Astrocyte (in vitro differentiated cells and primary cell): ENCODE measurements around the gene SMARCD3. TPM values are rescaled to one million over a fixed set of nuclear protein-coding genes. Genes with fewer than 3 reads are reported as not detected.

Source experiments
- DNase-seq: peaks from one replicate; pipeline ENCODE4 v3.0.0-alpha.2; 2010; ENCODE audit warnings: low read depth
- FAIRE-seq: peaks from 2 replicates; lab custom pipeline; 2011; peaks lifted over from hg19 to GRCh38; lab: Jason Lieb, UNC
- H2AFZ ChIP-seq: 2 replicates; pipeline ENCODE4 v1.6.0; 2012; ENCODE audit warnings: low read depth, low read length, inconsistent platforms
- H3K27ac ChIP-seq: 2 replicates; pipeline ENCODE4 v1.5.1; 2011; ENCODE audit warnings: low read depth, low read length, inconsistent platforms
- H3K27me3 ChIP-seq: 2 replicates; pipeline ENCODE4 v1.6.0; 2011; ENCODE audit warnings: low read length, inconsistent platforms; ENCODE audit not compliant: insufficient read depth
- H3K36me3 ChIP-seq: 2 replicates; pipeline ENCODE4 v1.5.1; 2011; ENCODE audit warnings: low read length, inconsistent platforms; ENCODE audit not compliant: insufficient read depth
- H3K4me1 ChIP-seq: 2 replicates; pipeline ENCODE4 v1.5.1; 2011; ENCODE audit warnings: low read length, inconsistent platforms; ENCODE audit not compliant: insufficient read depth
- H3K4me2 ChIP-seq: 2 replicates; pipeline ENCODE4 v1.6.0; 2012; ENCODE audit warnings: low read length, inconsistent platforms
- H3K4me3 ChIP-seq: 2 replicates; pipeline ENCODE4 v1.5.1; 2011; ENCODE audit warnings: low read depth, mild to moderate bottlenecking, low read length, inconsistent platforms; ENCODE audit not compliant: insufficient read depth
- H3K79me2 ChIP-seq: 2 replicates; pipeline ENCODE4 v1.6.0; 2012; ENCODE audit warnings: mild to moderate bottlenecking, low read length, inconsistent platforms; ENCODE audit not compliant: insufficient read depth
- H3K9ac ChIP-seq: 2 replicates; pipeline ENCODE4 v1.6.0; 2012; ENCODE audit warnings: mild to moderate bottlenecking, low read length, inconsistent platforms
- H3K9me3 ChIP-seq: 2 replicates; pipeline ENCODE4 v1.5.1; 2012; ENCODE audit warnings: low read depth, mild to moderate bottlenecking, low read length, inconsistent platforms; ENCODE audit not compliant: insufficient read depth
- H4K20me1 ChIP-seq: 2 replicates; pipeline ENCODE4 v1.6.0; 2012; ENCODE audit warnings: low read length, inconsistent platforms; ENCODE audit not compliant: insufficient read depth
- H3K27ac Mint-ChIP-seq: one replicate; pipeline ENCODE4 v1.8.0; 2021; ENCODE audit warnings: mild to moderate bottlenecking, mixed read lengths; ENCODE audit not compliant: unreplicated experiment
- H3K27me3 Mint-ChIP-seq: one replicate; pipeline ENCODE4 v1.8.0; 2021; ENCODE audit warnings: low read depth, mixed read lengths; ENCODE audit not compliant: unreplicated experiment
- H3K36me3 Mint-ChIP-seq: one replicate; pipeline ENCODE4 v1.8.0; 2021; ENCODE audit warnings: low read depth, mixed read lengths; ENCODE audit not compliant: unreplicated experiment
- H3K4me1 Mint-ChIP-seq: one replicate; pipeline ENCODE4 v1.8.0; 2021; ENCODE audit warnings: low read depth, mixed read lengths; ENCODE audit not compliant: unreplicated experiment
- H3K4me3 Mint-ChIP-seq: one replicate; pipeline ENCODE4 v1.8.0; 2021; ENCODE audit warnings: mild to moderate bottlenecking, moderate library complexity, mixed read lengths; ENCODE audit not compliant: unreplicated experiment
- H3K9me3 Mint-ChIP-seq: one replicate; pipeline ENCODE4 v1.8.0; 2021; ENCODE audit warnings: mild to moderate bottlenecking, mixed read lengths; ENCODE audit not compliant: unreplicated experiment
- CTCF ChIP-seq: IDR thresholded peaks from 2 replicates; pipeline ENCODE4 v1.5.1; 2011; ENCODE audit warnings: low read depth, mild to moderate bottlenecking, inconsistent platforms, low read length, moderate library complexity; ENCODE audit not compliant: insufficient read depth
- EZH2 ChIP-seq: IDR thresholded peaks from 2 replicates; pipeline ENCODE4 v1.6.1; 2012; ENCODE audit warnings: mild to moderate bottlenecking, low read length, inconsistent platforms; ENCODE audit not compliant: insufficient read depth
- total RNA-seq: library from RNA; stranded (reverse); gene quantifications from 2 replicates; pipeline ENCODE4 v1.2.1, GENCODE V29; 2021

SMARCD3 gene
- total RNA-seq, 1 donor from 2014 or later: 47.7 TPM

GRCh38 chr7:151282111-151282510 is 33.6 kb upstream of the SMARCD3 start:
- peaks cover 37% of the 10 kb centered on the region for H3K27me3 Mint-ChIP-seq
- no peak for TF ChIP-seq EZH2
- no peak for TF ChIP-seq CTCF
- H3K9ac ChIP-seq: no peak overlapping the region
- H2AFZ ChIP-seq: no peak overlapping the region
- no peaks in the 10 kb centered on the region for H4K20me1 ChIP-seq
- no peaks in the 10 kb centered on the region for H3K36me3 ChIP-seq
- H3K79me2 ChIP-seq: no peaks in the 10 kb centered on the region
- no peak for DNase-seq
- H3K27me3 ChIP-seq: peaks cover 25% of the 10 kb centered on the region
- H3K4me1 ChIP-seq: no peaks in the 10 kb centered on the region
- peaks cover 10% of the 10 kb centered on the region for H3K9me3 Mint-ChIP-seq
- FAIRE-seq: no peak
- H3K36me3 Mint-ChIP-seq: no peaks in the 10 kb centered on the region
- peaks cover 3% of the 10 kb centered on the region for H3K9me3 ChIP-seq
- no peak overlapping the region for H3K4me3 ChIP-seq
- H3K4me2 ChIP-seq: no peak overlapping the region
- no peak overlapping the region for H3K27ac ChIP-seq
- H3K4me1 Mint-ChIP-seq: no peaks in the 10 kb centered on the region
- no peak overlapping the region for H3K27ac Mint-ChIP-seq
- no peak overlapping the region for H3K4me3 Mint-ChIP-seq

- no peak for TF ChIP-seq EZH2
- TF ChIP-seq CTCF: no peak
- no peak for FAIRE-seq
- no peaks in the 10 kb centered on the region for H3K4me1 ChIP-seq
- no peak overlapping the region for H2AFZ ChIP-seq
- Mint-ChIP-seq H3K4me3 (no peak overlapping the region), H3K4me1 (no peaks in the 10 kb centered on the region), H3K36me3 (no peaks in the 10 kb centered on the region), H3K27me3 (peaks cover 37% of the 10 kb centered on the region), H3K27ac (peak overlapping the region; percentile 55), H3K9me3 (peaks cover 10% of the 10 kb centered on the region)
- no peak overlapping the region for H3K9ac ChIP-seq
- no peak overlapping the region for H3K27ac ChIP-seq
- H3K79me2 ChIP-seq: no peaks in the 10 kb centered on the region
- no peak overlapping the region for H3K4me3 ChIP-seq
- H3K36me3 ChIP-seq: no peaks in the 10 kb centered on the region
- DNase-seq: no peak
- H3K4me2 ChIP-seq: no peak overlapping the region
- no peaks in the 10 kb centered on the region for H4K20me1 ChIP-seq
- H3K27me3 ChIP-seq: peaks cover 25% of the 10 kb centered on the region
- peaks cover 3% of the 10 kb centered on the region for H3K9me3 ChIP-seq
Measured at GRCh38 chr7:151281686-151282085, 33.2 kb upstream of the SMARCD3 start.

- FAIRE-seq (no peak), DNase-seq (no peak)
- Mint-ChIP-seq H3K4me1 (no peaks in the 10 kb centered on the region), H3K36me3 (no peaks in the 10 kb centered on the region), H3K27me3 (peaks cover 42% of the 10 kb centered on the region), H3K4me3 (no peak overlapping the region), H3K9me3 (peaks cover 10% of the 10 kb centered on the region), H3K27ac (no peak overlapping the region)
- Histone ChIP-seq H3K27ac (no peak overlapping the region), H3K4me1 (no peaks in the 10 kb centered on the region), H3K9ac (no peak overlapping the region), H3K36me3 (no peaks in the 10 kb centered on the region), H3K4me3 (no peak overlapping the region), H2AFZ (no peak overlapping the region), H3K9me3 (peaks cover 3% of the 10 kb centered on the region), H4K20me1 (no peaks in the 10 kb centered on the region), H3K79me2 (no peaks in the 10 kb centered on the region), H3K27me3 (peaks cover 18% of the 10 kb centered on the region), H3K4me2 (no peak overlapping the region)
- TF ChIP-seq EZH2 (no peak), CTCF (no peak)
Measured at GRCh38 chr7:151280388-151281019, 32.0 kb upstream of the SMARCD3 start.
